BE2C (cell line): ENCODE data around the gene HEY2.

Experiments
- DNase-seq: peaks from one replicate; pipeline ENCODE4 v3.0.0-alpha.2; 2020
- H3K27me3 ChIP-seq: fragments of 250-450 bp; sonication (Bioruptor Pico); 2 replicates; pipeline ENCODE4 v1.5.1; 2020; ENCODE audit warnings: mild to moderate bottlenecking
- H3K36me3 ChIP-seq: fragments of 250-450 bp; sonication (Bioruptor Pico); 2 replicates; pipeline ENCODE4 v1.5.1; 2020; ENCODE audit warnings: mild to moderate bottlenecking
- H3K4me1 ChIP-seq: fragments of 250-450 bp; sonication (Bioruptor Pico); 2 replicates; pipeline ENCODE4 v1.5.1; 2020
- H3K4me3 ChIP-seq: 2 replicates; pipeline ENCODE4 v1.5.1; 2011; ENCODE audit warnings: low read depth, low read length
- H3K9me3 ChIP-seq: fragments of 250-450 bp; sonication (Bioruptor Pico); 2 replicates; pipeline ENCODE4 v1.5.1; 2020
- CTCF ChIP-seq: IDR thresholded peaks from 2 replicates; pipeline ENCODE4 v1.5.1; 2012; ENCODE audit warnings: mild to moderate bottlenecking, low read depth, low read length

Gene HEY2

GRCh38 chr6:125784365-125784764, 34.9 kb downstream of the HEY2 start:
- Histone ChIP-seq H3K4me3 (no peak overlapping the region), H3K4me1 (peaks cover 10% of the 10 kb centered on the region), H3K36me3 (no peaks in the 10 kb centered on the region), H3K27me3 (no peaks in the 10 kb centered on the region), H3K9me3 (no peaks in the 10 kb centered on the region)
- no peak for DNase-seq
- no peak for TF ChIP-seq CTCF

- Histone ChIP-seq H3K27me3 (no peaks in the 10 kb centered on the region), H3K4me3 (no peak overlapping the region), H3K4me1 (peaks cover 12% of the 10 kb centered on the region), H3K36me3 (no peaks in the 10 kb centered on the region; the same call in 1 of the 2 replicates), H3K9me3 (no peaks in the 10 kb centered on the region)
- no peak for DNase-seq
- TF ChIP-seq CTCF: peak; percentile 21; the same call in 1 of the 2 replicates
Observed at GRCh38 chr6:125787791-125788190, 38.4 kb downstream of the HEY2 start.

- H3K4me1 ChIP-seq: peaks cover 12% of the 10 kb centered on the region
- no peaks in the 10 kb centered on the region; the same call in 1 of the 2 replicates for H3K36me3 ChIP-seq
- TF ChIP-seq CTCF: no peak
- DNase-seq: no peak
- H3K4me3 ChIP-seq: no peak overlapping the region
- no peaks in the 10 kb centered on the region for H3K9me3 ChIP-seq
- no peaks in the 10 kb centered on the region for H3K27me3 ChIP-seq
Observed at GRCh38 chr6:125789167-125789566, 39.7 kb downstream of the HEY2 start.

GRCh38 chr6:125789576-125790357, 40.3 kb downstream of the HEY2 start:
- no peaks in the 10 kb centered on the region for H3K27me3 ChIP-seq
- peak overlapping the region; percentile 77 for H3K4me3 ChIP-seq
- H3K4me1 ChIP-seq: peaks cover 16% of the 10 kb centered on the region
- H3K36me3 ChIP-seq: no peaks in the 10 kb centered on the region; the same call in 1 of the 2 replicates
- TF ChIP-seq CTCF: 0 out of 2 replicates have a peak, but pooled peaks have one; percentile 1
- H3K9me3 ChIP-seq: no peaks in the 10 kb centered on the region
- DNase-seq: peak; percentile 66

- no peaks in the 10 kb centered on the region for H3K9me3 ChIP-seq
- H3K4me1 ChIP-seq: peaks cover 24% of the 10 kb centered on the region
- DNase-seq: peak; percentile 80
- H3K4me3 ChIP-seq: peak within 1 kb of the TSS; percentile 77
- no peaks in the 10 kb centered on the region for H3K27me3 ChIP-seq
- H3K36me3 ChIP-seq: no peaks in the 10 kb centered on the region; the same call in 1 of the 2 replicates
- TF ChIP-seq CTCF: no peak
Observed at GRCh38 chr6:125790358-125791150, 41.1 kb downstream of the HEY2 start, which contains the start of gene NCOA7. Gene NCOA7, plus strand, starts transcription at chr6:125790960. Its CDS starts 24,395 bp downstream, at chr6:125815355.
